K562 (cell line): ENCODE data around the gene PLTP. TPM values are rescaled to one million over a fixed set of nuclear protein-coding genes. Genes with fewer than 3 reads are reported as not detected.

ENCODE experiments used
- DPF2 ChIP-seq: fragments of 450-650 bp; IDR thresholded peaks from 2 replicates; pipeline ENCODE4 v1.6.1; 2016
- EWSR1 ChIP-seq: fragments of 450-650 bp; IDR thresholded peaks from 2 replicates; pipeline ENCODE4 v1.6.1; 2018; ENCODE audit warnings: borderline replicate concordance, mild to moderate bottlenecking, low read depth, moderate library complexity; ENCODE audit not compliant: partially characterized antibody
- MCM7 ChIP-seq, 2 experiments: fragments of 450-650 bp; IDR thresholded peaks; 2 replicates each; pipeline ENCODE4 v1.6.1; 2016 to 2018
- MTA3 ChIP-seq: fragments of 450-650 bp; formaldehyde crosslinking; IDR thresholded peaks from 2 replicates; pipeline ENCODE4 v1.6.1; 2017; ENCODE audit warnings: mild to moderate bottlenecking, borderline replicate concordance
- POLR2H ChIP-seq: IDR thresholded peaks from 2 replicates; pipeline ENCODE4 v1.6.1; 2016; ENCODE audit warnings: missing genetic modification characterization, low read depth, mild to moderate bottlenecking, control low read depth, missing compliant biosample characterization, moderate library complexity
- PTRF ChIP-seq: fragments of 450-650 bp; IDR thresholded peaks from 2 replicates; pipeline ENCODE4 v1.6.1; 2016; ENCODE audit warnings: mild to moderate bottlenecking, missing genetic modification characterization, missing compliant biosample characterization
- SRSF9 ChIP-seq: fragments of 200-400 bp; formaldehyde crosslinking; IDR thresholded peaks from 2 replicates; pipeline ENCODE4 v1.6.1; 2017; ENCODE audit warnings: low read depth, low read length, borderline replicate concordance
- TAF1 ChIP-seq: IDR thresholded peaks from 2 replicates; pipeline ENCODE4 v1.6.1; 2011; ENCODE audit warnings: mild to moderate bottlenecking, low read length, moderate library complexity; ENCODE audit not compliant: insufficient read depth, control insufficient read depth, severe bottlenecking; ENCODE audit errors: extremely low read depth
- ZNF232 ChIP-seq: sonication (generic); formaldehyde crosslinking; IDR thresholded peaks from 2 replicates; pipeline ENCODE4 v1.8.0; 2022; ENCODE audit warnings: mild to moderate bottlenecking, missing genetic modification reagents
- ZNF583 ChIP-seq: fragments of 250-450 bp; sonication (Bioruptor Pico); IDR thresholded peaks from 2 replicates; pipeline ENCODE4 v1.4.0; 2020
- polyA plus RNA-seq, 8 experiments: library from polyadenylated mRNA; depleted of rRNA in 4 of 8; stranded (reverse) in 5 of 8; unstranded in 3 of 8; fragments of >200 nt; fragmentation: Nextera tagmentation in 2 of 8; fragmentation: Illumina TruSeq in 1 of 8; extraction: Ambion mirVana in 2 of 8; extraction: Trizol in 1 of 8; gene quantifications; 2 replicates each; pipeline versions ENCODE4 v1.2.1 to v1.2.3, GENCODE V29; 2011 to 2014; ENCODE audit warnings: inconsistent platforms in 1 of 8, missing spikeins in 1 of 8
- total RNA-seq, 7 experiments: library from RNA; depleted of rRNA in 6 of 7; stranded (reverse); fragments of >200 nt in 6 of 7; fragmentation: Illumina TruSeq in 2 of 7; extraction: Trizol in 2 of 7; gene quantifications; 2 replicates each; pipeline versions ENCODE4 v1.2.1 to v1.2.3, GENCODE V29; 2011 to 2021; ENCODE audit warnings: low replicate concordance in 1 of 7
- TF ChIP-seq, protein P1 (sequence below), 2 experiments: fragments of 450-650 bp; IDR thresholded peaks; 2 replicates each; pipeline ENCODE4 v1.6.1; 2016
- TF ChIP-seq, protein P2 (sequence below): fragments of 250-450 bp; sonication (Bioruptor Pico); IDR thresholded peaks from 2 replicates; pipeline ENCODE4 v1.5.0; 2022; ENCODE audit warnings: mild to moderate bottlenecking
- TF ChIP-seq, protein P3 (sequence below): fragments of 250-450 bp; sonication (Bioruptor Pico); IDR thresholded peaks from 2 replicates; pipeline ENCODE4 v1.5.0; 2021; ENCODE audit warnings: mild to moderate bottlenecking, borderline replicate concordance
- TF ChIP-seq, protein P4 (sequence below): fragments of 250-450 bp; sonication (Bioruptor Pico); IDR thresholded peaks from 2 replicates; pipeline ENCODE4 v1.5.0; 2021; ENCODE audit warnings: mild to moderate bottlenecking, moderate library complexity
- TF ChIP-seq, protein P5 (sequence below): fragments of 150-350 bp; conservative IDR thresholded peaks from 2 replicates; pipeline ENCODE4 v1.6.1; 2014; ENCODE audit warnings: low read length

Gene PLTP
- total and polyA plus RNA-seq, 9 of the 15 experiments (the other 6 are each of a cell fraction or from before 2014, with no cell fraction given): 2.8 to 29.3 (median 17.6) TPM

DNA sequence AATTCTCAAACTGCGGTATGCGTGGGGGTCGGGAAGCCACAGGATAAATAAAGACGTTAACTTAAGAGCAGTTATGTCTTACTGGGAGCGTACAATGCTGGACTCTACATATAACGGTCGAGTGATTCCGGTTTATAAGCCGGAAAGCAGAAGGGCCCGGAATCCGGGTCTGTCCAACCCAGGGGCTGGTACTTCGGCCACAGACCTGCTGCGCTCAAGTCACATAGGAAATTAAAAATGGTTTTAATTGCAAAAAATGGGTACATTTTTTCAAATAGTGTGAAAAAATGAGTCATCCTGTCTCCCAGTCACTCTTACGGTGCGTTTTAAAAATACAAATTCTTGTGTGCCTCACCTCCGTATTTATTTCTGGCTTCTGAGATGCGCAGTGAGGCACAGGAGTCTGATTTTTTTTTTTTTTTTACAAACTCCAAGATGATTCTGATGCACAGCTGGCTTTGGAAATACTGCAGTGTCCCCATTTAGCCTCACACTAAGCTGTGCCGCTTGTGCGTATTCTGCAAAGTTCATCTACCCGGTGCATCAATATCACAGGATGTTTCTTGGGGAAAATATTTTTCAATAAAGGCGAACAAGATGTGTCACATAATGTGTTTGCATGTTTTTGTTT is 23.6 kb upstream of the PLTP start (continued):
- TF ChIP-seq, protein P1, sequence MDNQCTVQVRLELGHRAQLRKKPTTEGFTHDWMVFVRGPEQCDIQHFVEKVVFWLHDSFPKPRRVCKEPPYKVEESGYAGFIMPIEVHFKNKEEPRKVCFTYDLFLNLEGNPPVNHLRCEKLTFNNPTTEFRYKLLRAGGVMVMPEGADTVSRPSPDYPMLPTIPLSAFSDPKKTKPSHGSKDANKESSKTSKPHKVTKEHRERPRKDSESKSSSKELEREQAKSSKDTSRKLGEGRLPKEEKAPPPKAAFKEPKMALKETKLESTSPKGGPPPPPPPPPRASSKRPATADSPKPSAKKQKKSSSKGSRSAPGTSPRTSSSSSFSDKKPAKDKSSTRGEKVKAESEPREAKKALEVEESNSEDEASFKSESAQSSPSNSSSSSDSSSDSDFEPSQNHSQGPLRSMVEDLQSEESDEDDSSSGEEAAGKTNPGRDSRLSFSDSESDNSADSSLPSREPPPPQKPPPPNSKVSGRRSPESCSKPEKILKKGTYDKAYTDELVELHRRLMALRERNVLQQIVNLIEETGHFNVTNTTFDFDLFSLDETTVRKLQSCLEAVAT (IDR thresholded peaks at IDR 0.05): peak in 1 of 2 experiments; percentile 97; a peak in 2 of 4 replicates
- TF ChIP-seq MTA3 (no peak; the same call in 1 of the 2 replicates), SRSF9 (no peak), PTRF (no peak), DPF2 (peak; percentile 90), ZNF583 (CRISPR knock-in tag) (no peak), MCM7 (IDR thresholded peaks at IDR 0.05) (no peak), POLR2H (tag) (no peak), TAF1 (no peak), EWSR1 (no peak), ZNF232 (CRISPR knock-in tag) (no peak)
- TF ChIP-seq, protein P2, sequence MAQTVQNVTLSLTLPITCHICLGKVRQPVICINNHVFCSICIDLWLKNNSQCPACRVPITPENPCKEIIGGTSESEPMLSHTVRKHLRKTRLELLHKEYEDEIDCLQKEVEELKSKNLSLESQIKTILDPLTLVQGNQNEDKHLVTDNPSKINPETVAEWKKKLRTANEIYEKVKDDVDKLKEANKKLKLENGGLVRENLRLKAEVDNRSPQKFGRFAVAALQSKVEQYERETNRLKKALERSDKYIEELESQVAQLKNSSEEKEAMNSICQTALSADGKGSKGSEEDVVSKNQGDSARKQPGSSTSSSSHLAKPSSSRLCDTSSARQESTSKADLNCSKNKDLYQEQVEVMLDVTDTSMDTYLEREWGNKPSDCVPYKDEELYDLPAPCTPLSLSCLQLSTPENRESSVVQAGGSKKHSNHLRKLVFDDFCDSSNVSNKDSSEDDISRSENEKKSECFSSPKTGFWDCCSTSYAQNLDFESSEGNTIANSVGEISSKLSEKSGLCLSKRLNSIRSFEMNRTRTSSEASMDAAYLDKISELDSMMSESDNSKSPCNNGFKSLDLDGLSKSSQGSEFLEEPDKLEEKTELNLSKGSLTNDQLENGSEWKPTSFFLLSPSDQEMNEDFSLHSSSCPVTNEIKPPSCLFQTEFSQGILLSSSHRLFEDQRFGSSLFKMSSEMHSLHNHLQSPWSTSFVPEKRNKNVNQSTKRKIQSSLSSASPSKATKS (CRISPR knock-in tag): no peak
- TF ChIP-seq, protein P3, sequence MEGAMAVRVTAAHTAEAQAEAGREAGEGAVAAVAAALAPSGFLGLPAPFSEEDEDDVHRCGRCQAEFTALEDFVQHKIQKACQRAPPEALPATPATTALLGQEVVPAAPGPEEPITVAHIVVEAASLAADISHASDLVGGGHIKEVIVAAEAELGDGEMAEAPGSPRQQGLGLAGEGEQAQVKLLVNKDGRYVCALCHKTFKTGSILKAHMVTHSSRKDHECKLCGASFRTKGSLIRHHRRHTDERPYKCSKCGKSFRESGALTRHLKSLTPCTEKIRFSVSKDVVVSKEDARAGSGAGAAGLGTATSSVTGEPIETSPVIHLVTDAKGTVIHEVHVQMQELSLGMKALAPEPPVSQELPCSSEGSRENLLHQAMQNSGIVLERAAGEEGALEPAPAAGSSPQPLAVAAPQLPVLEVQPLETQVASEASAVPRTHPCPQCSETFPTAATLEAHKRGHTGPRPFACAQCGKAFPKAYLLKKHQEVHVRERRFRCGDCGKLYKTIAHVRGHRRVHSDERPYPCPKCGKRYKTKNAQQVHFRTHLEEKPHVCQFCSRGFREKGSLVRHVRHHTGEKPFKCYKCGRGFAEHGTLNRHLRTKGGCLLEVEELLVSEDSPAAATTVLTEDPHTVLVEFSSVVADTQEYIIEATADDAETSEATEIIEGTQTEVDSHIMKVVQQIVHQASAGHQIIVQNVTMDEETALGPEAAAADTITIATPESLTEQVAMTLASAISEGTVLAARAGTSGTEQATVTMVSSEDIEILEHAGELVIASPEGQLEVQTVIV (CRISPR knock-in tag): no peak
- TF ChIP-seq, protein P4, sequence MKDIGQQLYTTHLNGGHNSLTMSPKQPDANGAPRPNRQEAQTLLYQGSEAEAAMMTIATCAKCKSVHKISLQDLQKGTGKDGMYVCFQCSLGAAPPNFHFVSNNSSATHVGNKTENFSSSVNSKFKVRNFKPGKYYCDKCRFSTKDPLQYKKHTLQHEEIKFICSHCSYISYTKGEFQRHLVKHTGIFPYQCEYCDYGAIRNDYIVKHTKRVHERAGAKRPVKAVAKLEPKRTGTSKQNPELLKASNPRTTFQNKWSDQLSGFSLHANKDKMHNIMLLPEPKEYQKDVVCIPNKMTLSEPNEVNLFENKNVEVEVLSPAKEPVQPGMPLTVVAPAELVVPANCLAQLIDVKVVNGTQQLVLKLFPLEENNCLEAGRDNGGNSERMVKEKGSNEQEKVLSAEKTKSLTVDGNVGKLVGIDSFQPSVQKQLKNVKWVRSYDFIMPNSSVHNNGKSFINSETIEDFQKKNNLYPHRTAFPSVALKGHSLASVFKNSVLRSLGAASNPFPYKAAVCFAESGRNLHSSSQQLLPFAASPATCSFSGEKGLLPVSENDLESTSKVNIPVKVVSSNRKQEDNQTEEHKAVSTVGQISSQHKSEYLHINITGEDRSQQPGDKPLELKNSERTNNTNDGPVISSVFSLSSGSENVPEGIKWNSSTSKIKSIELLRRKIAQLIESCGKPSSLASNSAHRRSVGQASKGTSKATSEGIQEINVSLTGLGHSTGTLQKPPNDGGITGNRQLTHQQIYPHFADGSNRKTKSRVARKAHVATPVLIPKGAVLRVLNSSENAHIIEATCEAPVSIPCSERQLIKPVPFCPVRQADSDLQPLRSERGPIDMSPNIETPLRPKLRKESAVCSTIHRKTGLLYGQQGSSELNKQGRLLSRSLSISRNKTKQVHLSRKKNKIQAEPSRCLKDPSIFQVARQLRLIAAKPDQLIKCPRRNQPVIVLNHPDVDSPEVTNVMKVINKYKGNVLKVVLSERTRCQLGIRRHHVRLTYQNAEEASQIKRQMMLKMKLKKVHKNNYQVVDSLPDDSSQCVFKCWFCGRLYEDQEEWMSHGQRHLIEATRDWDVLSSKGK: no peak
- TF ChIP-seq, protein P5, sequence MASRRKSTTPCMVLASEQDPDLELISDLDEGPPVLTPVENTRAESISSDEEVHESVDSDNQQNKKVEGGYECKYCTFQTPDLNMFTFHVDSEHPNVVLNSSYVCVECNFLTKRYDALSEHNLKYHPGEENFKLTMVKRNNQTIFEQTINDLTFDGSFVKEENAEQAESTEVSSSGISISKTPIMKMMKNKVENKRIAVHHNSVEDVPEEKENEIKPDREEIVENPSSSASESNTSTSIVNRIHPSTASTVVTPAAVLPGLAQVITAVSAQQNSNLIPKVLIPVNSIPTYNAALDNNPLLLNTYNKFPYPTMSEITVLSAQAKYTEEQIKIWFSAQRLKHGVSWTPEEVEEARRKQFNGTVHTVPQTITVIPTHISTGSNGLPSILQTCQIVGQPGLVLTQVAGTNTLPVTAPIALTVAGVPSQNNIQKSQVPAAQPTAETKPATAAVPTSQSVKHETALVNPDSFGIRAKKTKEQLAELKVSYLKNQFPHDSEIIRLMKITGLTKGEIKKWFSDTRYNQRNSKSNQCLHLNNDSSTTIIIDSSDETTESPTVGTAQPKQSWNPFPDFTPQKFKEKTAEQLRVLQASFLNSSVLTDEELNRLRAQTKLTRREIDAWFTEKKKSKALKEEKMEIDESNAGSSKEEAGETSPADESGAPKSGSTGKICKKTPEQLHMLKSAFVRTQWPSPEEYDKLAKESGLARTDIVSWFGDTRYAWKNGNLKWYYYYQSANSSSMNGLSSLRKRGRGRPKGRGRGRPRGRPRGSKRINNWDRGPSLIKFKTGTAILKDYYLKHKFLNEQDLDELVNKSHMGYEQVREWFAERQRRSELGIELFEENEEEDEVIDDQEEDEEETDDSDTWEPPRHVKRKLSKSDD: no peak
